C4-2B (cell line): ENCODE results near the gene NLGN3.

Experiments
- ZFX ChIP-seq: fragments of 450-650 bp; IDR thresholded peaks from 2 replicates; pipeline ENCODE4 v1.6.1; 2017
- TF ChIP-seq, protein P1 (sequence below): fragments of 450-650 bp; conservative IDR thresholded peaks from 2 replicates; pipeline ENCODE4 v1.5.1; 2017; ENCODE audit warnings: mild to moderate bottlenecking

DNA sequence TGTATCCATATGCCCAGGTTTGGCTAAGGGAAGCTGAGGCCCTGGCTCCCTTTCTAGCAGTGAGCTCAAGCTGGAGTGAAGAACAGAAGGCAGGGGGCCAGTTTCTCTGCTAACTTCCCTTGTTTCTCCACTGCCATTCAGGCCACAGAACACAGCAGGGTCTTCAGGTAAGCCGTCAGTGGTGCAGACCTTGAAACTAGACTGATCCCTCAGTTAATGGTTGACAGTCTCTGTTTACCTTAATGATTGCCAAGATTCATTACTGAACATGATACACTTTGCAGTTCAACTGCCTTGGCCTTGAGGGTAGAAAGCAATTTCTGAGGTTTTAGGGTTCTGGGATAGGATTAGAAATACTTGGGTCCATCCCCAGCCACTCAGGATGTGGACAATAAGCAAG lies 69.5 kb downstream of the NLGN3 start:
- TF ChIP-seq, protein P1, sequence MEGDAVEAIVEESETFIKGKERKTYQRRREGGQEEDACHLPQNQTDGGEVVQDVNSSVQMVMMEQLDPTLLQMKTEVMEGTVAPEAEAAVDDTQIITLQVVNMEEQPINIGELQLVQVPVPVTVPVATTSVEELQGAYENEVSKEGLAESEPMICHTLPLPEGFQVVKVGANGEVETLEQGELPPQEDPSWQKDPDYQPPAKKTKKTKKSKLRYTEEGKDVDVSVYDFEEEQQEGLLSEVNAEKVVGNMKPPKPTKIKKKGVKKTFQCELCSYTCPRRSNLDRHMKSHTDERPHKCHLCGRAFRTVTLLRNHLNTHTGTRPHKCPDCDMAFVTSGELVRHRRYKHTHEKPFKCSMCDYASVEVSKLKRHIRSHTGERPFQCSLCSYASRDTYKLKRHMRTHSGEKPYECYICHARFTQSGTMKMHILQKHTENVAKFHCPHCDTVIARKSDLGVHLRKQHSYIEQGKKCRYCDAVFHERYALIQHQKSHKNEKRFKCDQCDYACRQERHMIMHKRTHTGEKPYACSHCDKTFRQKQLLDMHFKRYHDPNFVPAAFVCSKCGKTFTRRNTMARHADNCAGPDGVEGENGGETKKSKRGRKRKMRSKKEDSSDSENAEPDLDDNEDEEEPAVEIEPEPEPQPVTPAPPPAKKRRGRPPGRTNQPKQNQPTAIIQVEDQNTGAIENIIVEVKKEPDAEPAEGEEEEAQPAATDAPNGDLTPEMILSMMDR = no peak
- no peak for TF ChIP-seq ZFX
